Measurements from ENCODE around the gene GLYATL3. TPM values are rescaled to one million over a fixed set of nuclear protein-coding genes. Genes with fewer than 3 reads are reported as not detected.

Gene GLYATL3
- total RNA-seq, 2 donors from 2014 or later = not detected

DNA sequence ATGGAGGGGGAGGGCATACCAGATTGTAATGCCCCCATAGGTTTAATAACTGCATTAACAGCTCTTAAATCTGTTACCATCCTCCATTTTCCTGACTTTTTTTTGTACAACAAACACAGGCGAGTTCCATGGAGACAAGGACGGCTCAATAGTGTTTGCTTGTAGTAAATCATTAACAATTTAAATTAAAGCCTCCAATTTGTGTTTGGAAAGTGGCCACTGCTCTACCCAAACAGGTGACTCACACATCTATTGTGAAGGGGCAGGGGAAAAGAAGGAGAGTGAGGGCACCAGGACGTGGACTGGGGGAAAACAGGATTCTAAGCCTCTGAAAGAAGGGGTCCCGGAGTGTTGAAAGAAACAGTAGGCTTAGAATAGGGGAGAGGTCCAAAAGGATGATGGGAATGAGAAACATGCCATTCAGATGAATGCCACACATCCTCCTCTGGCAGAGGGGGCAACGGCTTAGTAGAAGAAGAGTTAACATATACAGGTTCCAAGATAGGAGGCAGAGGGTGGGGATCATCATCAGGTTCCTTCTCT, 6.9 kb downstream of the GLYATL3 start:
- no peaks in the 10 kb centered on the region for H3K27me3 ChIP-seq
- H3K36me3 ChIP-seq = no peaks in the 10 kb centered on the region
- TF ChIP-seq, protein P1, sequence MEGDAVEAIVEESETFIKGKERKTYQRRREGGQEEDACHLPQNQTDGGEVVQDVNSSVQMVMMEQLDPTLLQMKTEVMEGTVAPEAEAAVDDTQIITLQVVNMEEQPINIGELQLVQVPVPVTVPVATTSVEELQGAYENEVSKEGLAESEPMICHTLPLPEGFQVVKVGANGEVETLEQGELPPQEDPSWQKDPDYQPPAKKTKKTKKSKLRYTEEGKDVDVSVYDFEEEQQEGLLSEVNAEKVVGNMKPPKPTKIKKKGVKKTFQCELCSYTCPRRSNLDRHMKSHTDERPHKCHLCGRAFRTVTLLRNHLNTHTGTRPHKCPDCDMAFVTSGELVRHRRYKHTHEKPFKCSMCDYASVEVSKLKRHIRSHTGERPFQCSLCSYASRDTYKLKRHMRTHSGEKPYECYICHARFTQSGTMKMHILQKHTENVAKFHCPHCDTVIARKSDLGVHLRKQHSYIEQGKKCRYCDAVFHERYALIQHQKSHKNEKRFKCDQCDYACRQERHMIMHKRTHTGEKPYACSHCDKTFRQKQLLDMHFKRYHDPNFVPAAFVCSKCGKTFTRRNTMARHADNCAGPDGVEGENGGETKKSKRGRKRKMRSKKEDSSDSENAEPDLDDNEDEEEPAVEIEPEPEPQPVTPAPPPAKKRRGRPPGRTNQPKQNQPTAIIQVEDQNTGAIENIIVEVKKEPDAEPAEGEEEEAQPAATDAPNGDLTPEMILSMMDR (IDR thresholded peaks at IDR 0.05) = no peak
- no peak for DNase-seq (ENCODE audit: low spot score)
- no peaks in the 10 kb centered on the region for H3K4me1 ChIP-seq
- H3K9me3 ChIP-seq = no peaks in the 10 kb centered on the region
- no peak overlapping the region for H3K27ac ChIP-seq
- no peak overlapping the region for H3K4me3 ChIP-seq

DNA sequence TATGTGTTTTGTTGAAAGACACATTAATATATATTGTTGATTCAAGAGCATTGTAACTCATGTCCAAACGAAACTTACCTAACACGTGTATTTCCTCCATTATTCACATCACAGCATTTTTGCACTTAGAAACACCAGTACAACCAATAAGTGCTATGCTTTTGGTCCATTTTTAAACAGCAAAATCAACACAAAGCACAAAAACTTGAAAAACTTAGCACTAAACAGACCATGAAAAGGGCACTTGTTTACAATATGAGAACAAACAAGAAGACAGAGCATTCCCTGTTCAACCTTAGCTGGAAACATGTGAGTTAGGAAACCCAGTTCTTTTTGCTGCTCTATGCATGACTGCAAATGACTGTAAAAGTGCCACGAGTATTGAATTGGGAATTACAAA, 9.6 kb downstream of the GLYATL3 start:
- H3K4me1 ChIP-seq = no peaks in the 10 kb centered on the region
- TF ChIP-seq, protein P1 (IDR thresholded peaks at IDR 0.05) = no peak
- no peak overlapping the region for H3K27ac ChIP-seq
- no peak overlapping the region for H3K4me3 ChIP-seq
- H3K27me3 ChIP-seq = no peaks in the 10 kb centered on the region
- H3K36me3 ChIP-seq = no peaks in the 10 kb centered on the region
- no peak for DNase-seq (ENCODE audit: low spot score)
- H3K9me3 ChIP-seq = no peaks in the 10 kb centered on the region

DNA sequence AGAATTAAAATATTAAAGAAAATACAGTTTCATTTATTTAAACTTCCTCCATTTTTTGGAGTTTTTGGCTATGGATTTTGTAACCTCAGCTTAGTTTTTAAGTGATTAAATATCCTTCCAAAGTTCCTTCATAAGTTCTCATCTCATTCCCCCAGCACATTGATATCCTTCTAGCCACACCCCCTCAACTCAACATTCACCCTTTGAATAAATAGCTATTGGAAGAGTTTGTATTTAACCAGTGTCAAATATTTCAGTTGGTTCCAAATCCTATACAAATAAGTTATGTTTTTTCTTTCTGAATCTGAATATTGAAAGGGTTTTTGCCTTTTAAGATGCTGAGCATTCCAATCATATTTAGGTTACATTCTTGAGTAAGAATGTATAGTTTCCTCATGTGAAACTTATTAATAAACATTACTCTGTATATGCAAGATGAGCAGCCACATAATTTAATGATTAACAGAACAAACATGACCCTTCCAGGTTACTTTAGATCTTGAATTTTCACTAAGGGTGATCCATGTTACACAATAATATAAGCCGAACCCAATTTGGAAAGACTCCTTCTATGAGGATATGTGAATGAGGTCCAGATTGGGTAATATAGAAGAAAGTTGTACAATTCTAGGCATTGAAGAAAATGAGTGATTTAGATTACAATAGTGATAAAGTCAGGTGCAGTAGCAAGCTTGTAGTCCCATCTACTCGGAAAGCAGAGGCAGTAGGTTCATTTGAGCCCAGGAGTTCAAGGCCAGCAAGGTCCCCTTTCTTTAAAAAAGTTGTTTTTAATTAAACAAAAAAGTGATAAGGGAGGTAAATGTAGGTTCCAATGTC, 13.6 kb downstream of the GLYATL3 start:
- DNase-seq (ENCODE audit: low spot score) = no peak
- H3K36me3 ChIP-seq = no peaks in the 10 kb centered on the region
- no peaks in the 10 kb centered on the region for H3K9me3 ChIP-seq
- no peaks in the 10 kb centered on the region for H3K4me1 ChIP-seq
- no peak overlapping the region for H3K27ac ChIP-seq
- TF ChIP-seq, protein P1 (IDR thresholded peaks at IDR 0.05) = no peak
- H3K27me3 ChIP-seq = no peaks in the 10 kb centered on the region
- H3K4me3 ChIP-seq = no peak overlapping the region

DNA sequence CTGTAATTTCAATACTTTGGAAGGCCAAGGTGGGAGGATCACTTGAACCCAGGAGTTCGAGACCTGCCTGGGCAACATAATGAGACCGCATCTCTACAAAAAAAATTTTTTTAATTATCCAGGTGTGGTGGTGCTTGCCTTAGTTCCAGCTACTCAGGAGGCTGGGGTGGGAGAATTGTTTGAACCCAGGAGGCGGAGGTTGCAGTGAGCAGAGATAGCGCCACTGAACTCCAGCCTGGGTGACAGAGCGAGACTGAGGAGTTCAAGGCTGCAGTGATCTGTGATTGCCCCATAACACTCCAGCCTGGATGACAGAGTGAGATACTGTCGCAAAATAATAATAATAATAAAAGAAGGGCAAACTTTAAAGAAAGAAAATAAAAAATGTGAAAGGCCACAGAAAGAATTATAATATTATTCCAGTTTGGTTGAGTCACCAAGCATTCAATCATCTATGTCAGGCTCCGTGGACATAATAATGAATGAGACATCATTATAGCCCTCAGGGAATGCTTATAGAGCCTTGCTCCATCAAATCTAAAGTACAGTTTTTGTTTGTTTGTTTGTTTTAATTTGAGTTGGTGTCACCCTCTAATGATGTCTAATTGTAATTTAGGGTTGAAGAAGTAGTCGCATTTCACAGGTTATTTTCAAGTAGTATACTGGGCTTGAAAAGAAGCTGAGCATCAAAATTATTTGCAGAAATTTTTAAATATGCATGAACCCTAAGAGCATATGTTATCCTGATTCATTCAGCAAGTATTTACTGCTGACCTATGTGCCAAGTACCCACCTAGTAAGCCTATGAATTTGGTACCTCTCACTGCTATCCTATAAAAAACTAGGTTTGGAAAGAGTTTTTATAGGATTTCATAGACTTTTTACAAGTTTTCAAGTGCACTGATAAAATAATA, 15.1 kb downstream of the GLYATL3 start:
- TF ChIP-seq, protein P1 (IDR thresholded peaks at IDR 0.05) = no peak
- no peak overlapping the region for H3K4me3 ChIP-seq
- no peak overlapping the region for H3K27ac ChIP-seq
- H3K4me1 ChIP-seq = no peaks in the 10 kb centered on the region
- DNase-seq (ENCODE audit: low spot score) = no peak
- no peaks in the 10 kb centered on the region for H3K27me3 ChIP-seq
- no peaks in the 10 kb centered on the region for H3K9me3 ChIP-seq
- no peaks in the 10 kb centered on the region for H3K36me3 ChIP-seq

DNA sequence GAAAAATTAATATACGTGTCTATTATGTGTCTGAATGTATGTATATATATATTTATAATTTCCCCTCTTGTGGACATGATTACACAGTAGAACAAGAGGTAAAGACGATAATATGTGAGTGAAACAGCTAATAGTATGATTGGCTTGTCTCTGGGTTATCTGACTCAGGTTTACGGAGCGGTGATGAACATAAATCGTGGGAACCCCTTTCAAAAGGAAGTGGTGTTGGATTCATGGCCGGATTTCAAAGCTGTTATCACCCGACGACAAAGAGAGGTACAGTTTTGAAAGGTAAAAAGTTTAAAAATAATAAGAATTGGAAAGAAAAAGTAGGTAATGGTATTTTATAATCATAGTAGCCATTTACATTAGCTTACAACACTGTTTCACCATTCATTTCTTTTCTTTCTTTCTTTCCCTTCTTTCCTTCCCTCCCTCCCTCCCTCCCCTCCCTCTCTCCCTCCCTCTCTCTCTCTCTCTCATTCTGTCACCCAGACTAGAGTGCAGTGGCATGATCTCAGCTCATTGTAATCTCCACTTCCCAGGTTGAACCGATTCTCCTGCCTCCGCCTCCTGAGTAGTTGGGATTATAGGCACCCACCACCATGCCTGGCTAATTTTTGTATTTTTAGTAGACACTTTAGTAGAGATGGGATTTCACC, 15.9 kb downstream of the GLYATL3 start:
- H3K9me3 ChIP-seq = no peaks in the 10 kb centered on the region
- no peaks in the 10 kb centered on the region for H3K27me3 ChIP-seq
- no peak overlapping the region for H3K4me3 ChIP-seq
- no peak for DNase-seq (ENCODE audit: low spot score)
- H3K27ac ChIP-seq = no peak overlapping the region
- TF ChIP-seq, protein P1 (IDR thresholded peaks at IDR 0.05) = no peak
- no peaks in the 10 kb centered on the region for H3K36me3 ChIP-seq
- no peaks in the 10 kb centered on the region for H3K4me1 ChIP-seq
